ENCODE data around the gene ALPK1. TPM values are rescaled to one million over a fixed set of nuclear protein-coding genes. Genes with fewer than 3 reads are reported as not detected.

The ALPK1 gene
- total RNA-seq, 1 donor from 2014 or later = 26.9 TPM

- Mint-ChIP-seq H3K36me3 (peaks cover 38% of the 10 kb centered on the region), H3K4me3 (no peak overlapping the region), H3K9me3 (peaks cover 20% of the 10 kb centered on the region), H3K27me3 (ENCODE audit: low read depth) (no peaks in the 10 kb centered on the region), H3K4me1 (peaks cover 27% of the 10 kb centered on the region), H3K27ac (no peak overlapping the region)
- DNase-seq (ENCODE audit: low spot score in 2 of 2, unreplicated experiment in 2 of 2) = no peak
- TF ChIP-seq CTCF (IDR thresholded peaks at IDR 0.05; ENCODE audit: unreplicated experiment) = no peak
Measured at GRCh38 chr4:112276113-112276512, 21.1 kb upstream of the ALPK1 start.

GRCh38 chr4:112277220-112277619, 19.9 kb upstream of the ALPK1 start:
- H3K4me3 Mint-ChIP-seq = no peak overlapping the region
- no peaks in the 10 kb centered on the region for H3K27me3 Mint-ChIP-seq (ENCODE audit: low read depth)
- H3K4me1 Mint-ChIP-seq = peaks cover 27% of the 10 kb centered on the region
- H3K36me3 Mint-ChIP-seq = peaks cover 39% of the 10 kb centered on the region
- H3K9me3 Mint-ChIP-seq = peaks cover 19% of the 10 kb centered on the region
- H3K27ac Mint-ChIP-seq = peak overlapping the region; percentile 47
- TF ChIP-seq CTCF (IDR thresholded peaks at IDR 0.05; ENCODE audit: unreplicated experiment) = no peak
- no peak for DNase-seq (ENCODE audit: low spot score in 2 of 2, unreplicated experiment in 2 of 2)

GRCh38 chr4:112277705-112278448, 19.3 kb upstream of the ALPK1 start:
- DNase-seq (ENCODE audit: low spot score in 2 of 2, unreplicated experiment in 2 of 2) = no peak
- TF ChIP-seq CTCF (IDR thresholded peaks at IDR 0.05; ENCODE audit: unreplicated experiment) = no peak
- H3K27ac Mint-ChIP-seq = peak overlapping the region; percentile 76
- no peak overlapping the region for H3K4me3 Mint-ChIP-seq
- peaks cover 35% of the 10 kb centered on the region for H3K36me3 Mint-ChIP-seq
- peaks cover 28% of the 10 kb centered on the region for H3K4me1 Mint-ChIP-seq
- no peaks in the 10 kb centered on the region for H3K27me3 Mint-ChIP-seq (ENCODE audit: low read depth)
- peaks cover 16% of the 10 kb centered on the region for H3K9me3 Mint-ChIP-seq

- H3K36me3 Mint-ChIP-seq = peaks cover 32% of the 10 kb centered on the region
- no peak for TF ChIP-seq CTCF (IDR thresholded peaks at IDR 0.05; ENCODE audit: unreplicated experiment)
- H3K9me3 Mint-ChIP-seq = peaks cover 16% of the 10 kb centered on the region
- H3K27ac Mint-ChIP-seq = peak overlapping the region; percentile 13
- no peak for DNase-seq (ENCODE audit: low spot score in 2 of 2, unreplicated experiment in 2 of 2)
- H3K4me3 Mint-ChIP-seq = no peak overlapping the region
- H3K27me3 Mint-ChIP-seq (ENCODE audit: low read depth) = no peaks in the 10 kb centered on the region
- H3K4me1 Mint-ChIP-seq = peaks cover 40% of the 10 kb centered on the region
Measured at GRCh38 chr4:112279025-112279881, 17.9 kb upstream of the ALPK1 start.

- peaks cover 16% of the 10 kb centered on the region for H3K9me3 Mint-ChIP-seq
- TF ChIP-seq CTCF (IDR thresholded peaks at IDR 0.05; ENCODE audit: unreplicated experiment) = no peak
- H3K4me3 Mint-ChIP-seq = no peak overlapping the region
- DNase-seq (ENCODE audit: low spot score in 2 of 2, unreplicated experiment in 2 of 2) = no peak
- H3K27me3 Mint-ChIP-seq (ENCODE audit: low read depth) = no peaks in the 10 kb centered on the region
- H3K27ac Mint-ChIP-seq = no peak overlapping the region
- H3K4me1 Mint-ChIP-seq = peaks cover 45% of the 10 kb centered on the region
- peaks cover 32% of the 10 kb centered on the region for H3K36me3 Mint-ChIP-seq
Measured at GRCh38 chr4:112279882-112280315, 17.3 kb upstream of the ALPK1 start.
